Peyer's patch (tissue), 4 donors: ENCODE results near the gene CRABP2. TPM values are rescaled to one million over a fixed set of nuclear protein-coding genes. Genes with fewer than 3 reads are reported as not detected.

Experiments
- DNase-seq, 3 donors: peaks; one replicate each; pipeline ENCODE4 v3.0.0-alpha.2; 2017 to 2019
- H3K27ac ChIP-seq, 4 donors: fragments of 200-600 bp; sonication (generic); one replicate each; pipeline ENCODE4 v1.5.1; 2016 to 2019
- H3K27me3 ChIP-seq, 2 donors: fragments of 200-600 bp; sonication (generic); one replicate each; pipeline ENCODE4 v1.5.1; 2019
- H3K36me3 ChIP-seq, 3 donors: fragments of 200-600 bp; sonication (generic); one replicate each; pipeline ENCODE4 v1.5.1; 2016 to 2019
- H3K4me1 ChIP-seq, 4 donors: fragments of 200-600 bp; sonication (generic); one replicate each; pipeline ENCODE4 v1.5.1; 2016 to 2019
- H3K4me3 ChIP-seq, 4 donors: fragments of 200-600 bp; sonication (generic); 1 replicate in 3 of 4; 2 replicates in 1 of 4; pipeline ENCODE4 v1.5.1; 2016 to 2019; ENCODE audit warnings: mild to moderate bottlenecking in 1 of 4
- H3K9me3 ChIP-seq, 4 donors: fragments of 200-600 bp; sonication (generic); one replicate each; pipeline ENCODE4 v1.5.1; 2016 to 2019; ENCODE audit warnings: mild to moderate bottlenecking in 1 of 4
- CTCF ChIP-seq, 6 experiments: fragments of 450-650 bp in 4 of 6; fragments of 200-600 bp in 2 of 6; sonication (generic) in 1 of 6; IDR thresholded peaks; one replicate each; pipeline ENCODE4 v1.5.1; 2017 to 2019; ENCODE audit warnings: antibody characterized with exemption in 6 of 6, mild to moderate bottlenecking in 3 of 6, moderate library complexity in 1 of 6
- POLR2A ChIP-seq, 2 donors: fragments of 450-650 bp; IDR thresholded peaks; one replicate each; pipeline ENCODE4 v1.5.1; 2017; ENCODE audit warnings: antibody characterized with exemption in 2 of 2, mild to moderate bottlenecking in 2 of 2, moderate library complexity in 2 of 2
- total RNA-seq, 4 donors: library from RNA; depleted of rRNA; stranded (reverse); fragments of >200 nt; gene quantifications; one replicate each; pipeline ENCODE4 v1.1.0, GENCODE V29; 2016

Gene CRABP2
- total RNA-seq, 4 donors from 2014 or later: 3.6 to 5.0 TPM; not detected in 2

- Histone ChIP-seq H3K4me1 (peaks cover 0 to 52% (median 2%) of the 10 kb centered on the region in 4 donors), H3K9me3 (no peaks in the 10 kb centered on the region), H3K36me3 (no peaks in the 10 kb centered on the region), H3K27ac (no peak overlapping the region), H3K4me3 (no peak overlapping the region), H3K27me3 (peaks cover 0 to 6% of the 10 kb centered on the region in 2 donors)
- DNase-seq: no peak
- no peak for TF ChIP-seq CTCF (IDR thresholded peaks at IDR 0.05)
- TF ChIP-seq POLR2A (IDR thresholded peaks at IDR 0.05): no peak
These were observed 33.6 kb downstream of the CRABP2 start for GRCh38 chr1:156671804-156672203.

GRCh38 chr1:156670791-156671190 is 34.6 kb downstream of the CRABP2 start:
- Histone ChIP-seq H3K27me3 (peaks cover 0 to 3% of the 10 kb centered on the region in 2 donors), H3K4me1 (peaks cover 0 to 53% (median 0%) of the 10 kb centered on the region in 4 donors), H3K27ac (peak overlapping the region in 1 of 4 donors; percentile 2), H3K9me3 (no peaks in the 10 kb centered on the region), H3K4me3 (no peak overlapping the region), H3K36me3 (no peaks in the 10 kb centered on the region)
- no peak for TF ChIP-seq POLR2A (IDR thresholded peaks at IDR 0.05)
- no peak for TF ChIP-seq CTCF (IDR thresholded peaks at IDR 0.05)
- DNase-seq: no peak

GRCh38 chr1:156670359-156670758 is 35.0 kb downstream of the CRABP2 start:
- H3K4me1 ChIP-seq: peaks cover 0 to 57% (median 0%) of the 10 kb centered on the region in 4 donors
- DNase-seq: no peak

GRCh38 chr1:156669794-156670193 is 35.6 kb downstream of the CRABP2 start:
- H3K27me3 ChIP-seq: peaks cover 0 to 3% of the 10 kb centered on the region in 2 donors
- peak overlapping the region in 2 of 4 donors; percentile 76 to 82 for H3K27ac ChIP-seq
- TF ChIP-seq POLR2A (IDR thresholded peaks at IDR 0.05) (no peak), CTCF (IDR thresholded peaks at IDR 0.05) (no peak)
- no peaks in the 10 kb centered on the region for H3K36me3 ChIP-seq
- no peaks in the 10 kb centered on the region for H3K9me3 ChIP-seq
- peaks cover 1 to 57% (median 4%) of the 10 kb centered on the region in 4 donors for H3K4me1 ChIP-seq
- no peak overlapping the region for H3K4me3 ChIP-seq
- DNase-seq: no peak

More at GRCh38 chr1:156670359-156670758, 35.0 kb downstream of the CRABP2 start:
- no peak for TF ChIP-seq CTCF (IDR thresholded peaks at IDR 0.05)
- TF ChIP-seq POLR2A (IDR thresholded peaks at IDR 0.05): no peak
- Histone ChIP-seq H3K9me3 (no peaks in the 10 kb centered on the region), H3K27ac (no peak overlapping the region), H3K27me3 (peaks cover 0 to 3% of the 10 kb centered on the region in 2 donors), H3K4me3 (no peak overlapping the region), H3K36me3 (no peaks in the 10 kb centered on the region)

GRCh38 chr1:156668801-156669637 is 36.4 kb downstream of the CRABP2 start:
- Histone ChIP-seq H3K27ac (peak overlapping the region in 3 of 4 donors; percentile 46 to 82 (median 76)), H3K9me3 (no peaks in the 10 kb centered on the region), H3K27me3 (peaks cover 0 to 3% of the 10 kb centered on the region in 2 donors), H3K4me3 (no peak overlapping the region), H3K36me3 (no peaks in the 10 kb centered on the region), H3K4me1 (peaks cover 8 to 59% (median 10%) of the 10 kb centered on the region in 4 donors)
- no peak for DNase-seq
- TF ChIP-seq CTCF (IDR thresholded peaks at IDR 0.05) (no peak), POLR2A (IDR thresholded peaks at IDR 0.05) (no peak)
